AG08395 (cell line): ENCODE measurements around the gene CXCR4.

ENCODE experiments used
- DNase-seq: peaks from one replicate; pipeline ENCODE4 v3.0.0; 2012; ENCODE audit warnings: mixed read lengths, low spot score

CXCR4 gene

DNA sequence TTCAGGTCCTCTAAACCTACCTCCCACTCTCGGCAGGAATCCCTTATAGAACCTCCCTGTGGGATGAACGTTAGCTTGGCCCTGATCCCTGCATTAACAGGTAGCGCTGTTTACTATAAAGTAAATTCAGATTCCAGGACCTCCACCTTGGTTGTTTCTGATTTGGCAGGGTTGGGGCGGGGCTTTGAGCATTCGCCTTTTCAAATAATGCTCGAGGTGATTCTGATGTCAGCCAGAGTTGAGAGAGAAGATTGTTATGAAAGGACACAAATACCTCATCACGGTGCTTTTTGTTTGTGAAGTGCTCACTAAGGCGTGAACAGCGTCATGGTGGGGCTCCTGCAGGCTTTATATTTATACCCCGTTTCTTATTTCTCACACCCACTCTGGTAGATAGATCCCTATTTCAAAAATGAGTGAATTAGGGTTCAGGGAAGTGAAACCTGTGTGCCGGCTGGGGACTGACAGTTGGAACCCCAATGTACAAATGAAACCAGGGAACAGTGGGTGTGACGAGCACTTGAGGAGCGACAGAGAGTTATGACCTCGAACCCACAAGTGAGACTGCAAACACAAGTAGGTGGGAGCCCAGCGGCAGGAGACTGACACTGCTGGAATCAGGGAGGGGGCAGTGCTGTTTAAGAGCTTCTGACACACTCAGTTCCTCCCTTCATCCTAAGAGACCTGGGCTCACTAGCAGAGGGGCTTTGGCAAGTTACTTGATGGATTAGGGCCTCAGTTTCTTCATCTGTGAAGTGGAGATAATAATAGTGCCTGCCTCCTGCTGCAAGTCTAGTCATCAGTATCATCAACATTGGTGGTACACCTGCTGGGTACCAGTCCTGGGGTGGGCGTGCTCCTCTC, 14.2 kb upstream of the CXCR4 start:
- no peak for DNase-seq

DNA sequence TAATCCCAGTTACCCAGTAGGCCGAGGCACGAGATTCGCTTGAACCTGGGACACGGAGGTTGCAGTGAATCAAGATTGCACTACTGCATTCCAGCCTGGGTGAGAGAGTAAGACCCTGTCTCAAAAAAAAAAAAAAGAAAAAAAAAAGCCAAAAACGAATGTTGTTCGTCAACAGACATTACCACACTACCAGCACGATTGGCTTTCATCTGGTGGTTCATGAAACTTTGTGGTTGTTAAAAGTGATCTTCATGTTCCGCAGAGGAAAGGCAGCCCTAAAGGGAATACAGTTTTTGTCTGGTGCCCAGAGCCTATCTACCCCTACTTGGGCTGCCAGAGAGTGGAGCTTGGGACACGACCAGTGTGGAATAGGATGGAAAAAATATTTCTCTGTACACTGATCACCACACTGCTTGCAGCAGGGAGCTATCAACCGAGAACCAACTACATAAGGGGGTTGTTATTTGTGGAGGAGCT, 13.6 kb upstream of the CXCR4 start:
- no peak for DNase-seq

DNA sequence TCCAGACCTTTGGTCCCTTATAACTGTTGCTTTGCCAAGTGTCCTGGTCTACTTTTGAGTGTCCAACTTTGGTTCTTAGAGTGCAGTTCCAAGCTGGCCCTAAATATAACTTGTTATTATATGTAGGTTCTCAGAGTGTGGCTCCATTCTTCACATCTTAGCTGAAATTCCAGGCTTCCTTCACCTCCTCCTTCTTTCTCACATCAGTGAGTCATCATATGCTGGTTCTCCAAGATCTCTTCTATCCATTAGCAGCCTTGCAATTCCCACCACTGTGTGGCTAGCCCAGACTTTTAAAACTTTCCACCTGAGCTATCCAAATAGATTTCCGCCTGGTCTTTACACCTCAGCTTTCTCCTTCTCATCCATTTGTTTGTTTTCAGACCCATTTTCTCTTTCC, 12.6 kb upstream of the CXCR4 start:
- no peak for DNase-seq

DNA sequence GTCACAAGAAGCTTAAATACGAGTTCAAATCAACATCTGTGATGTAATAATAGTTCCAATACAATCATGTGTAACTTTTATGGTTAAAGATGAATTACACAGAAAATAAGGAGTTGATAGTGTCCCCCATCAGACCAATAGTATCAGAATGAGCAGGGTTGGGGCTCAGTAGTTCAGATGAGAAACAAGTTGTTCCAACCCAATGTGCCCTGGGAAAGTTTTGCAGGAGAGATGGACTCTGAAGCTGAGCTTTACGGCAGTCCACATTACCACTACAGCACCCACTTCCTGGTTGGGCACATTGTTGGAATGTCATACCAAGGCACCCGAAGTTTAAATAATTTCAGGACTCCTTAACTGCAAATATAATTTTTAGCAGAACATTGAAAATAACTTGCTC, 12.1 kb upstream of the CXCR4 start:
- DNase-seq, result no peak

DNA sequence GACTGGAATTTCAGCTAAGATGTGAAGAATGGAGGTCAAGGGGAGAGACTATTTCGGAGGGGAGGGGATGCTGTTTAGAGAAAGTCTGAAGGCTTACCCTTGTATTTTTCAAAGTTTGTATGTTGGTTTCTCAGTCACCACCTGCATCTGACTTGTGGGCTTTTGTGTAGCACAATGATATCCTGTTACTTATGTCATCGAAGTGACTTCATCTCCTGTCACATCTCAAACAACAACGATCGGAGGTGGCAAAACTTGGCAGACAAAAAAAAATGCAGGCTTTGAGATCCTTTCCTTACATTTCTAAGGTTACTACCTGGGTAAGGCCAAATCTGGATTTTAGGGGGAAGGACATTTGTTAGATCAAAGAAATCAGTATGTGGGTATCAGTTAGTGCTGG, 11.7 kb upstream of the CXCR4 start:
- no peak for DNase-seq

DNA sequence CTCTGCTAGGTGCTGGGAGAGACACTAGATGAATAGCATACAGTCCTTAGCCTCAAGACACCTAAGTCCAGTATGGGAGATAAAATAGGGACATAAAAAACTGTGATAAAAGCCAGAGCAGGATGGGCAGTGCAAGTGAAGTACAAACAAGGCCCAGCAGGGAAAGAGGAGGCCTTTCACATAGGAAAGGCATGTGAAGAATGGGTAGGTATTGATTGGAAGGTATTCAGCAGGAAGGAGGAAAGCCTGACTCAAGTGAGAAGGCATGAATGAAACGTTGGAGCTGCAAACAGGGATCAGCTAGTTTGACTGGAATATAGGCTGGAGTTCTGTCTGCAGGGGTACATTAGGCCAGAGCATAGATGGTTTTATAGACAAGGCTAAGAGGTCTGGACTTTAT, 11.0 kb upstream of the CXCR4 start:
- no peak for DNase-seq

DNA sequence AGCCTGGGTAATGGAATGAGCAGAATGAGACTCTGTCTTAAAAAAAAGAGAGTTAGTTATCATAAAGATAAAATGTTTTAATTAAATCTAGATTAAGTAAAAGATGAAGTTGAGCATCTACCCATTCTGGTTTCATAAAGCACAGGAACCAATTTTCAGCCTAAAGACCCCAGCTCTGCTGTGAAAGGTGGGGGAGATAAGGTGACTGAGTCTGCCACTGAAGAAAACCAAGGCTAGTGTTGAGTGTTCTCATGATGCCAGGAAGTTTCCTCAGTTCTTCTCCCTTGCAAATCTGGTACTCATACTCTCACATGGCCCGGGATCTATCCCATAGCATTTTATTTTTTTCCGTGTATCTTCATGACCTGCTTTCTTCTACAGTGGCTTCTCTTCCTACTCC, 10.4 kb upstream of the CXCR4 start:
- DNase-seq, result no peak

DNA sequence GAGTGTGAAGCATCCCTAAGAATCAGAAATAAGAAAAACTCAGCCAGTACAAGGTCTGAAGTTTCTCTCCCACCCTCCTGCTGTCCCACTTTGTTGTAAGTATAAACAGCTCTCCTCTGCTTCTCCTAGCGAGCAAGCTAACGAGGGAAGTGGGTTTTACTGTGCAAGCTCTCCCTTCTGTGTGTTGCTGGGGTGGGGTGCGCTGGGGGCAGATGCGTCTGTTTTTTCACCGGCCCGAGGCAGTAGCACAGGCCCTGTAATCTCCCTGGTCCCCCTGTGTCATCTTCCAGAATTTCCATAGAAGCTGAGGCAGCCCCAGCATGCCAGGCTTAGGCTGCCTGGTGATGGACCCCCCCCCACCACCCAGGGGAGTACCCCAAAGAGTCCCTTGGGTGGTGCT, 9.4 kb upstream of the CXCR4 start:
- no peak for DNase-seq

DNA sequence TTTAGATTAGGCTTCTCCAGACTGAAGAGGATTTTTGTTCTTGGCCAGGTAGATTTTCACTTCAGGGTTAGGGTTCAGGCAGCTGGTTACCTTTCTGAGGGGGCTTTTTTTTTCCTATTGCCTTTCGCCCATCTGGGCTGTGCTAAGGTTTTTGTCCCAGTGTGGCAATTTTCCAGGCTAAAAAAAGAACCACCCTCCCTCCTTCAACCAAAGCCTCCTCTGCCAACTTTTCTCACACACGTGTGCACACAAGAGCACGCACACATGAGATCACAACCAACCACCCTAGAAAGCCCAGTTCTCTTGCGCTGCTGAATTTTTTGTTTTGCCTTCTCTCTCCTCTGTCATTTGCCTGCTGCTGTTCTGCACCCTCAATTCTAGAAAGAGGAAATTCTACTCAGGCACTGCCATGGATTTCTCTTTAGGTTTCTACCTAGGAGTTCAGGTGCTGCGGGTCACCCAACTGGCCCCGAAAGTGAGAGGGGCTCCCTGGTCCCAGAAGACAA, 8.5 kb upstream of the CXCR4 start:
- DNase-seq, result no peak

DNA sequence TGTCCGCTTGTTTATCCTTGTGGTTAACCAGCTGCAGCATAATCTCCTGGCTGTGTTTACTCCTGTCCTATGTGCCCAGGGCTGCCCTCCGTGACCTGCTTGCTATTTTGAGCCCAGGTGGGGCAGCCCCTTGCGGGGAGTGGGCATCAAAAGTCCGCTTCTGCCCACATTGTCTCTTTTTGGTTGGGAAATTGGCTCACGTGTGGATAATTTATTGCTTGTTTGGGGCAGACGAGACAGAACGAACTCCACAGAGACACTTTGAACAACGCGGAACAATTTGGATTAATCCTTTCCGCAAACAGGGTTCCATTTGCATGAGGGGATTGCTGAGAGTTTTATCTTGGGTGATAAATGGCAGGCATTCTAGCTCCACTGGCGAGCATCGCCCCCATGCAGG, 8.1 kb upstream of the CXCR4 start:
- no peak for DNase-seq

DNA sequence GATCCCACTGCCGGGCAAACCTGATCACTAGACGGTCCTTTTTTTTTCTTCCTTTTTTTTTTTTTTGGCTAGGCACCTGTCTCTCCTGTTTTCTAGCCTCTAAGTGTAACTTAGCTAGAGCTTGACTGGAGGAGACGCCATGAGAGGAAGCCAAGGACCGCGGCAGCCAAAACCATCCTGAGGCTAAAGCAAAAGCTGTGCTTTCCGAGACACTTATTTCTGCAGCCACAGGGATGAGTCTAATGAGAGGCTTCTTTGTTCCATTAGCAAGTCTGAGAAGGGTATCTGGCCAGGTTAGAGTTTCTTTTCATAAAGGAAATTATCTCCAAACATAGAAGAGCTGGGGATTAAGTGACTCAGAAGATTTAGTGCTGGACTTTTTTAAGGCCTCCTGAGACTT, 7.3 kb upstream of the CXCR4 start:
- DNase-seq, result no peak

DNA sequence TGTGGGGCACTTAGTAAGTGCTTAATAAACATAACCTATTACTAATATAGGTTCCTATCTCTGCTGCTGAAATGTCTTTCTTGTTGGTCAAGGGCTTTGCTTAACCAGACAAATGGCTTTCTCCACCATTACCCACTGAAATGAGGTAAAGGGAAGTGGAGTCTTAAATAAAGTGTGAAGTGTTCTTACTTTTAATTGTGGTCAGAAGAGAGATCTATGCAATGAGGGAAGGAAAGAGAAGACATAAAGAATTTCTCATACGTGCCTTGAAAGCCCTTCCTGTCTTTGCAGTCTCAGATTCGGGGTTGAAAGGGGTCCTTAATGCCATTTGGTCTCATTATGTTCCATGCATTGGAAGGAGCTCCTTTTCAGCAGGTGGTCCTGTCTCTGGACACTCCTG, 6.9 kb upstream of the CXCR4 start:
- DNase-seq, result no peak

DNA sequence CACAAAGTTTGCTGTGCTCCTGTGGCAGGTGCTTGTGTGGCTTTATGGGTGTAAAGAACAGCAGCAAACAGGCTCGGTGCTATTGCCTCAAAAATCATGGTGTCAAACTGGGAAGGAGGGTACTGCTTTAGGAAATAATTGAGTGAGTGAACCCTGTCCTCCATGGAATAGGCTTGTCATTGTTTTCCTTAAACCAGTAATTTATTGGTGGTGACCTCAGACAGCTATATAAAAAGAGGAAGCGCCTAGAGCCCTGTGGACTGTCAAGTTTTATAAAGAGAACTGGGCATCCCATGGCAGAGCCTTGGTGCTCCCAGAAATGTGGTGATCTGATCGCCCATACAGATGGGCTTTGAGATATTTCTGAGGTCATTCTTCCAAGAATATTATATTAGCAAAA, 4.7 kb upstream of the CXCR4 start:
- no peak for DNase-seq

DNA sequence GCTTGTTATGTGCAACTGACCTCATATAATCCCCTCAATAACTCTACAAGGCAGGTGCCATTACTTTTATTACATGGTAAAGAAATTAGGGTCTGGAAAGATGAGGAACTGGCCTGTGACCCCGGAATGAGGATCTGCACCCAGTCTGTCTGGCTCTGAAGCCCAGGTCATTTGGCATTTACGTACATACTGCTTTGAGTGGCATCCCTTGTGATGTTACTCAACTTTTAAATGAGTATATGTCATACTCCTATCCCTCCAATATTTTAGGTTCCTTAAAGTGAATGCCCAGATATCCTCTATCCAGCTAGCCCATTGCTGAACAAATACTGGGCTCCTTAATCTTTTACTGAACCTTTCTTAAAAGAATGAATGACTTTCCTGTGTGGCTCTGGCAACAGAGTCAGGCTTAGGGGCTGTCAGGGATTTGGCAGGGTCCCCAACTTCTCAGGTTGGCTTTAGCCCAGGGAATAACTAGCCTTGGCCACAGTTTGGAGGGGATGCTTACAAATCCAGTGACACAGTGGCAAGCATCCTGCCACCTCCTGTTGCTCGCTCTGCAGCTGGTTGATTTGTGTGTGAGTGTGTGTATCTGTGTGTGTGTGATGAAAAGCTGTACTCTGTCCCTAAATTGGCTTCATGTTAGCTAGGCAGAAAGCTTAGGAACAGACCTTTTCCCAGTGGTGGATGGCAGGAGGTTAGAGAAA, 3.4 kb upstream of the CXCR4 start:
- no peak for DNase-seq

DNA sequence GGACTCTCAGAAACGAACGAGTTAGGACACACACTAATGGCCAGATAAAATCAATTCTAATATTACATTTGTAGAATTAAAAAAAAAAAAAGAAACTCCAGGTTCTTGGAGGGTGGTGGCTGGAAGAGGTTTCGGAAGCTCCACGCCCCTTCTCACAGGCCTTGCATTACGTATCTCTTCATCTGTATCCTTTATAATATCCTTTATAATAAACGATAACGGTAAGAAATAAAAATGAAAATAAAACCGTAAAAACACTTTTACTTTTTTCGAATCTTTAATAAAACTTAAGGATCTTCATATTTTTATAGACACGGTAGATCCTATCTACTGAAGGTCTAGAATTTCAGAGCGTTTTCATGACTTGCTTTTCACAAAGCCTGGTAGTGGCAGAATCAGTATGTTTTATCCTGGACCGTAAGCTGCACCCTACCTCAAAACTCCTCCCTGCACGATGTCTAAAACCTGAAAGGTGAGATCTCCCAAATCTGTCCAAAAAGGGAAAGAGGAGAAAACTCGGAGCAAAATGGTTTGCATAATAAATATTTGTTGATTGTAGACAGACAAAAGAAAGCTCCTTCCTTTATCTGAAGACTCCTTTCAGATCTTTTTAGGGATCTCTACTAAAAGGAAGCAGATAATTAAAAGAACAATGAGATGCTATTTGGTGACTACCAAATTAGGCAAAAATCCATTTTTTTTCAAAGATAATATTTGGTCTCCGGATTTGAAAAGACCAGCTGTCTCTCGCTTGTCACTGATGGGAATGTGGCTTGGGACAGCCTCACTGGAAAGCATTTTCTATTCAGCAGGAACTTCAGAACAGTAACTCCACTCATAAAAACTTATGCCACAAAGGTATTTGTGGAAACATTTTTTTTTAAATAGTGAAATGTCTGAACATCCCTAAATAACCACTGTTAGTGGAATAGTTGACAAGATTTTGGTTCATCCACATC, 2.0 kb upstream of the CXCR4 start:
- DNase-seq, result no peak

DNA sequence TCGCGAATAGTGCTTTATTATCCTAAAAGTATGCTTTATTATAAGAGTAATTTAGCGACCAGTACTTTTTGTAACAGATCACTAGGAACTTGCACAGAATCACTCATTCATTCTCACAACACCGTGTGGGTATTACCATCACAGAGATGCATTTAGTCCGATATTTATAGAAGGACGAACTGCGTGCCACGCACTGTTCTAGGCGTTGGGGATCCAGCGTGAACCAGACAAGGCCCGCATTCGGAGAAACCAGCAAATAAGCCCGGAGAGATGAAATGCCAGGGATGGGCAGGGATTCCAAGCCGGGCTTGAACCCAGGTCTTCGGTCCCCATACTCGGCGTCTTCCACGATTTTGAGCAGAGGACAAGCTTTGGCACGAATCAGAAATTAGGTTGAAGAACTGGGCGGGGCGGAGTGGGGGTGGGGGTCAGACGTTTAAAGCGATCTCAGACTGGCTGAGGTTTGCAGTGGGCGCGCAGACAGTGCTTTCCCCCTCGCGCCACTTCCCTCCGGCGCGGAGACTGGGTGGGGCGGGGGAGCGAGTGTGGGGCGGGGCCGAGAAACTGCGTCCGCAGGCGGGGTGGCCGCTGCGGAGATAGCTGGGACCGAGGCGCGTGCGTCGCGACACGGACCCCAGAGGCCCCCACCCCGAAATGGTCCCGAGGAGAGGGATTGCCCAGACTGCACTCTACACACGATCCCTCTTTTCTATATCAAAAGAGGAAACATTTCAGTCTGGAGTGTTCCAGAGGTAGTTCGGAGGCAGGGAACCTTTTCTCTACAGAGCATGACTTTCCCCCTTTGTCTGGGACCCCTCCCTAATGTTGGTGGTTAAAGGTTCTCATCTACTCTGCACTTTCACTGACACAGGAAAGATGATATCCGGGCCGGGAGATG, 1.1 kb upstream of the CXCR4 start:
- DNase-seq, result no peak

DNA sequence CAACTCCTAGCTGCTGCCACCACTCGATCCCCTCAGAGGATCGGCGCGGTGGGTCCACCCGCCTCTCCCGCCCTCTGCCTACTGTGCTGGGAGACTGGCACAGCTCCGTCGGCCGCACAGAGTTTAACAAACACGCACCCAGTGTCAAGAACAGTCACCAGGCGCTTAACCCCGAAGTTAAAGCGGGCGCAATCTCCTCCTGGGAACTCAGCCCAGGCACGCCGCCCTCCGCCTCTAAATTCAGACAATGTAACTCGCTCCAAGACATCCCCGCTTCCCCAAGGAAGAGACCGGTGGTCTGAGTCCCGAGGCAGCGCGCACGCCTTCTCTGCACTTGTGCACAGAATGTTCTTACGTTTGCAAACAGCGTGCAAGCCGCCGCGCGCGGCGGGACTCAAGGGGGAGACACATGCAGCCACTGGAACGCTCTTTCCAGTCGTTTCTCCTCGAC, 533 bp downstream of the CXCR4 start:
- no peak for DNase-seq

DNA sequence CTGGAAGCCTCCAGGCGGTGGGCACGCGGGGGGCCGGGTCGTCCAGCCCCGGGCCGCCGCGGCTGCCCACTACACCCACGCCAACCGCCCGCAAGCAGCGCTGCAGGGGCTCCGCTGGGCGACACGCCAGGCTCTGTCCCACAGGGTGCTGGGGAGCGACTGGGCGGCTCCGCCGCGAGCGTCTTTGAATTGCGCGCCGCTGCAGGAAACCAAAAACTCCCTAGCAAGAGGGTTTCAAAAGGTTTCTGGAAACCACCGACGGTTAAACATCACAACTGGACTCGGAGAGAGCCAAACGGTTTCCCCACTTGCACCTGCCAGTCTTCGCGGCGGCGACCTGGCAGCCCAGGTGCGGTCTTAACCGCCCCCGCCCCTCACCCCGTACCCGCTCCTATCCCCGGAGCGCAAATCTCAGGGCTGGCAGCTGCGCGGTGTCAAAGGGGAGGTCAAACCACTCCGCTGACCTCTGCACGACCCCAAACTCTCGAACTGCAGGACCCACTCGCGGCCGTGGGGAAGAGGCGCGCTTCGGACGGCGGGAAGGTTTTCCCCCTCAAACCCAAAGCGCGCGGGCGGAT, 1.0 kb downstream of the CXCR4 start:
- no peak for DNase-seq

DNA sequence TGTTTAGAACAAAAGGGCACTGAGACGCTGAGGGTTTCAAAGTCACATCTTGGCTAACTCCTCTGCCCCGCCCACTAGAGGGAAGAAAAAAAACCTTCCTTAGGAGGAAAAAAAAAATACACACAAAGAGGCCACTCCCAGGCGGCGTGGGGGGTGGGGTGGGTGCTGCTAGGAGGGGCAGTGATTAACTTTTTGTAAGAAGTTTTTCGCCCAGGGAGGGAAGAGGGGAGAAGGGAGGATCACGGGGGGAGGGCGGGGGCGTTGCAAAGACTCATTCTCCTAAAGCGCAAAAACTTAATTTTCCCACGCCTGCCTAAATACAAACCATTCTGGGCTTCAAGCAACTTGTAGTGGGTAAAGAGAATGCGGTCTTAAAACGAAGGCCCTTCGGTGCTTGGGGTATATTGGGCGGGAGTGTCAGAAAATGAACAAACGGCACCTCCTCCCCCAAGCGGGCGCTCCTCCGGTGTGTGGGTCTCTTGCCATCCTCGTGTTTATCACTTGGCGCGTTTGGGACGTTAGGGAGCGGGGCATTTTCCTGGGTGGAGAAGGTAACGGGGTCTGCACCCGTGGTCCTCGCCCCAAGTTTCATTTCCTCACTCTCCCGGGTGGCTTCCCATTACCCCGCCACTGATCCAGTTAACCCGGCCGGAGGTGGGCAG, 1.7 kb downstream of the CXCR4 start:
- DNase-seq, result no peak

DNA sequence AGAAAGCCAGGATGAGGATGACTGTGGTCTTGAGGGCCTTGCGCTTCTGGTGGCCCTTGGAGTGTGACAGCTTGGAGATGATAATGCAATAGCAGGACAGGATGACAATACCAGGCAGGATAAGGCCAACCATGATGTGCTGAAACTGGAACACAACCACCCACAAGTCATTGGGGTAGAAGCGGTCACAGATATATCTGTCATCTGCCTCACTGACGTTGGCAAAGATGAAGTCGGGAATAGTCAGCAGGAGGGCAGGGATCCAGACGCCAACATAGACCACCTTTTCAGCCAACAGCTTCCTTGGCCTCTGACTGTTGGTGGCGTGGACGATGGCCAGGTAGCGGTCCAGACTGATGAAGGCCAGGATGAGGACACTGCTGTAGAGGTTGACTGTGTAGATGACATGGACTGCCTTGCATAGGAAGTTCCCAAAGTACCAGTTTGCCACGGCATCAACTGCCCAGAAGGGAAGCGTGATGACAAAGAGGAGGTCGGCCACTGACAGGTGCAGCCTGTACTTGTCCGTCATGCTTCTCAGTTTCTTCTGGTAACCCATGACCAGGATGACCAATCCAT, 2.7 kb downstream of the CXCR4 start:
- no peak for DNase-seq
